Superior temporal gyrus (tissue), 1 donor: ENCODE data around the gene ARMH1.

Experiments
- DNase-seq: peaks from one replicate; pipeline ENCODE4 v3.0.0-alpha.2; 2016; ENCODE audit errors: extremely low spot score

Gene ARMH1

GRCh38 chr1:44670751-44671640, 3.5 kb upstream of the ARMH1 start:
- DNase-seq, result no peak

DNA sequence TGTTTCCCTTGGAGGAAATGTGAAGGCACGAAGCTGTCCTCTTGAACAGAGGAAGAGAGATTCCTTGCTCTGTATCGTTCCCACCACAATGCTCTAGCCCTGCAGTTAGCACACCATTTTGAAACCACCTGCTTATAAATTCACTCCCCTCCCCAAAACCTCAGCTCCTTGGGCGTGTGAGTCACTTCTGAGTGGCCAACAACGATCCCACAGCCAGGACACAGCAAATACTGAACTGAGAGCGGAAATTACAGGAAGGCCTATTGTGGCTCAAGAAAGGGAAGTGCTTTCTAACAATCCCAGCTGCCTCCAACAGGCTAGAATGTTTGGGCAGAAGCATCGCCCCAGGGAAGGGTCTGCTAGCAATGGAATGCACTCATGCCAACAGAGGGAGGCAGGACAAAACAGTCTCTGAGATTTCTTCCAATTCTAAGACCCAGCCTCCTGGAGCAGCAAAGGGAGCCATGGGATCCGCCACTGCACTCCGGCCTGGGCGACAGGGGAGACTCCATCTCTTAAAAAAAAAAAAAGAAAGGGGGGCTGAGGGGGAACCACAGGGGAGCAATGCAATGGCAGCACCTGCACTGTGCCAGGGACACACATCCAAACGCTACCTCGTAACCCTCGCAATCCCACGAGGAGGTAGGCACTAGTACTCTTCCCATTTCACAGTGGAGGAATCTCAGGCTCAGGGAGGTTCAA, 2.1 kb upstream of the ARMH1 start:
- DNase-seq, result no peak

DNA sequence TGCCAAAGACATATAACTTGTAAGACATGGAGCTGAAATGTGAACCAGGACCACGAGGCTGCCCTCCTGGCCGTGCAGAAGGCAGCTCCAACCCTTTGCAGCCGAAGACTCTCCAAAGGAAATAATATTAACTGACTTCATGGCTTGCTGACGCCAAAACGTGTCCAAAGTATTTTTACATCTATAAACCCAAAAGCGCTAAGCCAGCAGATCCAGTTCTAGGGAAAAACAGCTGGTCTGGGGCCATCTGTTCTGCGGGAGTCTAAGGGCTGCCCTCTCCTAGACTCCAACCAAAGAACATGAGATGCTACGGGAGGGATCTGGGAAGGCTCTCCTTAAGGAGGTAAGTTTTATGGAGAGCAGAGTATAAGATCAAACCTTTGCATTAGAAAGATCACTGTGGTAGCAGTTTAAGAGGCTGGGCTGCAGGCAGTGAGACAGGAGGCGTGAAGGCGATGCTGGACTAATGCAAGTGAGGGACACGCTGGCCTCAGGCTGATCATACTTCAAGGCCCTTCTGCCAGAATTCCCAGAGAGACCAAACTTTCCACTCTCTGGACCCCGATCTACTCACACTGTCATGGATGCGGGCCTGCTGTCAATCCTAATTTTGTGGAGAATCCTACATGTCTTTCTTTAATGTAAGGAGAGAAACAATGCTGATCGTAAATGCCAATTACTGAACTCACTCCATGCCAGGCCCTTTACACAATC, 1.4 kb upstream of the ARMH1 start:
- DNase-seq, result no peak

DNA sequence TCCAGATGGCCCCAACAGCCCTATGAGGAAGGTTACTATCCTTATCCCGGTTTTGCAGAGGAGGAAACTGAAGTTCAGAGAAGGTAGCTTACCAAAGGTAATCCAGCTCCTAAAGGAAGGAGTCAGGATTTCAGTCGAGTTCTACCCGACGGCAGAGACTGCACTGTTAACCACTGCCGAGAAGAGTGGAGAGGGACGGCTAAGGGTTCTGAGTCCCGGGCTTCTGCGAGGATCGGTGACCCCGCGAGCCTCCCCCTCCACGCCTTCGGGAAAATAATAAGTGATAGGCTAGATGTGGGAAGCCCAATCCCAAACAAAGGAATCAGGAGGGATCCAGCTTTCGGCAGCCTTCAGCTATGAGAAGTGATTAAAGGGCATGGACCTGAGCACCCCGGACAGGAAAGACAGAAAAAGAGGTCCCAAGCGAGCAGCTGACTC, 820 bp upstream of the ARMH1 start:
- no peak for DNase-seq

- DNase-seq, result no peak
Measured at GRCh38 chr1:44675186-44675585, 672 bp downstream of the ARMH1 start.

GRCh38 chr1:44676484-44677200, 2.1 kb downstream of the ARMH1 start:
- no peak for DNase-seq

DNA sequence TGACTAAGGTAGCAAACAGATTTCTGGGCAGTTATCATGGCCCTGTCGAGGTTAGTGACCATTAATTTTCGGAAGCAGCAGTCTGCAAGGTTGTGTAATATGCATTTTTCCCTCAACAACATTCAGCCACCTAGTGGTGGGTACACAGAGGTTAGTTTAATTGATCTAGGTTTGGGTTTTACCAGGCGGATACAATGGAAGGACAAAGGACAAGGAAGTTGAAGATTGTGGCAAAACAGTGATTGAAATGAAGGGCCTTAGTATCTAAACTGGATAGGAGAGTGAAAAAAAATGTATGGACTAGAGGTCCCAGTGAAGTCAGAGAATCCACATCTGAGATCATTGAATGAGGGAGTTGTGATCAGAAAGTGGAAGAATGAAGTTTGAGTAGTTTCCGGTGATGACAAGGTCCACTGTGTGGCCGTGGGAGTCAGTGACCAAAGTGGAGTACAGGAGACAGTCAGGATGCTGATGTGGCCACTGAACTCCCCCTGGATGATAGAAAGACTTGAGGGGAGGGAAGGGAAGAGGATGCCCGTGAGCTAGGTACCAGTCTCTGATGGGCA, 2.8 kb downstream of the ARMH1 start:
- DNase-seq, result no peak

DNA sequence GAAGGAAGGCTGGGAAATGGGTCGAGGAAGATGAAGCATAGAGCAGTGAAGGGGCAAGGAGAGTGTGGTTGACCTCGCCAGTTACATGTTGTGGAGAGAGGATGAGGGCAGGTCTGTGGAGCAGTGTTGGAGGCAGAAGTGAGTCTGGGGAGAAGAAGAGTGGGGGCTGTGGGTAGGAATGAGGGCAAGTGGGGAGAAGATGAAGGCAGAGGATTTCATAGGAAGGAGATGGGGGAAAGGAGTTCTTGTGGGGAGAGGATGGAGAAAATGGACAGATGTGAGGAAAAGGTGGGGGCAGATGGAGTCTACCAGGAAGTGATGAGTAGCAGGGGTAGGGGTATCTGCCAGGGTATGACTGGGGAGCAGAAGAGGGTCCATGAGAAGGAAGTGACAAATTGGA, 3.6 kb downstream of the ARMH1 start:
- DNase-seq, result no peak

DNA sequence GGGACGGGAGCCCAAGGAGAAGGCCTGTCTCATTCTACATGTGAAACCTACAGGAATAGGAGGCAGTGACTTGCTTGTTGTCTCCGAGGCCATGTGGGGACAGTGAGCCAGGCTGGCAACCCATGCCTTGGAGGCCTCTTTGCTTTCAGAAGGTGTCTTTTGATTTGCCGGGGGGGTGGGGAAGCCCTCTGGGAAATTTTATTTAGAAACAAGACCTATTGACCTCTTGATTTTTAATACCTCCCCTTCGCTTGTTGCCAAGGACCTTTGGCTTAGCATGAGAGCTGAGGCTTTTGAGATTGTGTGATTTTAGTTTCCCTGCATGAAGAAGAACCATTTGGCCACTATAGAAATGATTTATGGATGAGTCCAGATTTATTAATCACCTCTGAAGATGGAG, 4.1 kb downstream of the ARMH1 start:
- no peak for DNase-seq

DNA sequence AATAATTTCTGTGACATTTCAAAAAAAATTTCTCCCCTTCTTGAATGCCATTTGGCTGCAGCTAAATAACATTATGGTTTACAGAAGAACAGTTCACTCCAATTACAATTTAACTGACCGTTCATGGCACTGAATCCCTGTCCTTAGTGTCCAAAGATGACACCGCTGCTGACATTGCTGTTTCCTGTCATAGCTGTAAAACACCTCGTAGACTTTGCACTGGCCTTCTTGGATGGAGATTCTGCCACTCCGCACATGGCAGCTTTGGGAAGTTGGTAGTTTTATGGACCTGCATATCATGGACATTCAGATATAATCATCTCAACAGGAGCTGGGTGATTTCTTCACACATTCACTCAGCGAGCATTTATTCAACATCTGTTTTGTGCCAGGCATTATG, 5.0 kb downstream of the ARMH1 start:
- DNase-seq, result no peak

GRCh38 chr1:44681905-44682882, 7.7 kb downstream of the ARMH1 start:
- DNase-seq, result no peak

DNA sequence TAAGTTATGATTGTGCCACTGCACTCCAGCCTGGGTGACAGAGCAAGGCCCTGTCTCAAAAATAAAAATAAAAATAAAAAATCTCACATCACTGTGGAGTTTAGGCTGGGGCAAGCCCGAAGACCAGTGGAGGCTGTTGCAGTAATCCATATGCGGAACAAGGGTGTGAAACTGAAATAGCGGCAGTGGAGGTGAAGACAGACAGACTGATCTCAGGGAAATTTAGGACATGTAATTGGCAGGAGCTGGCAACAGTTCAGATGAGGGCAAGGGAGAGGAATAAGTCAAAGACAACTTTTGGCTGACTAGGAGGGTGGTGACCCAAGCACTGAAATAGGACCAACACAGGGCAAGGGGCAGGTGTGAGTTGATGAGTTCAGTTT, 8.4 kb downstream of the ARMH1 start:
- no peak for DNase-seq

- DNase-seq, result no peak
Measured at GRCh38 chr1:44684525-44684924, 10.0 kb downstream of the ARMH1 start.

DNA sequence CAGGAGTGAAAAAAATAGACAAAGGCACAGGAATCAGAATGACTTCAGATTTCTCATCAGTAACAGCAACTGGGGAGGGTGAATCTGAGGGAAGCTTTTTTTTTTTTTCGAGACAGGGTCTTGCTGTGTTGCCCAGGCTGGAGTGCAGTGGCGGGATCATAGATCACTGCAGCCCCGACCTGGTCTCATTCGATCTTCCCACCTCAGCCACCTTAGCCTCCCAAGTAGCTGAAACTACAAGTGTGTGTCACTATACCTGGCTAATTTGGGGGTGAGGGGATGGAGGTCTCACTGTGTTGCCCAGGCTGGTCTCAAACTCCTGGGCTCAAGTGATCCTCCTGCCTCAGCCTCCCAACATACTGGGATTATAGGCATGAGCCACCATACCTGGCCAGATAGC, 10.7 kb downstream of the ARMH1 start:
- no peak for DNase-seq

- no peak for DNase-seq
Measured at GRCh38 chr1:44685881-44686280, 11.4 kb downstream of the ARMH1 start.

DNA sequence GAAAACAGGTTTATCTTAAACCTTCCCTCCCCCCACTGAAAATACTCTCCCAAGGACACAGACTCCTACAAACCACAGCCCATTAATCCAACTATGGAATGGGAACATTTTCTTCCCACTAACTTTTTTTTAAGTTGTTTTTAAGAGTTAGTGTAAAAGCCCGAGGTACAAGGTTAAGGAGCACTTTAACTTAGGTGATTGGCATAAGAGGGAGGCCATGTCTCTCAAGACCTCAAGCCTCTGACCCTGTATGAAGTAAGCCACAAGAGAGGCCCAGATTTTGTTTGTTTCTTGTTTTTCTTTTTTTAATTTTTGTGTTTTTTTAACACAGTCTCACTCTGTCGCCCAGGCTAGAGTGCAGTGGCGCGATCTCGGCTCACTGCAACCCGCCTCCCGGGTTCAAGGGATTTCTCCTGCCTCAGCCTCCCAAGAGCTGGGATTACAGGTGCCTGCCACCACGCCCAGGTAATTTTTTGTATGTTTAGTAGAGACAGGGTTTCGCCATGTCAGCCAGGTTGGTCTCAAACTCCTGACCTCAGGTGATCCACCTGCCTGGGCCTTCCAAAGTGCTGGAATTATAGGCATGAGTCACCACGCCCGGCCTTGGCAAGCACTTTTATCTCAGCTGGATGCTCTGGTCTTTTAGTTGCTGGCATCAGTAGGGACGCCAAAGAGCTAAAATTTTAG, 14.4 kb downstream of the ARMH1 start:
- DNase-seq, result no peak

DNA sequence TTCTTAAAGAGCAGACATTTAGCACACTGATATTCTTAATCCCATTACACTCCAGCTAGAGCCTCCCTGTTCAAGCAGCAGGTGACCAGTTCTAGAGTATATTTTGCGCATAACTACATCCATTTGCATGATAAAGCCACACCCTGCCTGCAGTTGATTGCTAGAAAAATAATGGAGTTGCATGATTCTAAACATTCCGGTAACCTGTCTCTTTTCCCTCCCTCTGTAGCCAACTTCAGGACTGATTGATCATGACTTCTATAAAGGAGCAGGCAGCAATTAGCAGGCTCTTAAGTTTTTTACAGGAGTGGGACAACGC, 14.9 kb downstream of the ARMH1 start:
- DNase-seq, result no peak

GRCh38 chr1:44693159-44693558, 18.6 kb downstream of the ARMH1 start:
- no peak for DNase-seq

DNA sequence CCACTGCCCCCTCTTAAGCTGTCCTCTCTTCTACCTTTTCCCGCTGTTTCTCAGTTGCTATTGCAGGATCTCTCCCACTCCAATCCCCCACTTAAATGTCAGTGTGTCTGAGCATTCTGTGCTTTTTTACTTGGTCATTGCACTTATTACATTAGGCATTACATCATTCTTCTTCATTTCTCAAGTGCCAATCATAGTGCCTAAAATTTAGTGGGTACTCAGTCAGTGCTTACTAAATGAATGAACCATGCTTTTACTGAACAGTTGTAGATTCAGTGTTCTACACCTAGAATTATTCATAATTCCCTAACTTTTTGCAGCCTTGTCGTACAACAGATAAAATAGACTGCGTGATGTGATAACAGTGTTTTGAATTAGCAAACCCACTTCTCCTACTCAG, 19.4 kb downstream of the ARMH1 start:
- DNase-seq, result no peak
